ENCODE results near the gene TCF25. TPM values are rescaled to one million over a fixed set of nuclear protein-coding genes. Genes with fewer than 3 reads are reported as not detected.

The TCF25 gene
- total RNA-seq, 1 experiment from 2014 or later, result 345 TPM

DNA sequence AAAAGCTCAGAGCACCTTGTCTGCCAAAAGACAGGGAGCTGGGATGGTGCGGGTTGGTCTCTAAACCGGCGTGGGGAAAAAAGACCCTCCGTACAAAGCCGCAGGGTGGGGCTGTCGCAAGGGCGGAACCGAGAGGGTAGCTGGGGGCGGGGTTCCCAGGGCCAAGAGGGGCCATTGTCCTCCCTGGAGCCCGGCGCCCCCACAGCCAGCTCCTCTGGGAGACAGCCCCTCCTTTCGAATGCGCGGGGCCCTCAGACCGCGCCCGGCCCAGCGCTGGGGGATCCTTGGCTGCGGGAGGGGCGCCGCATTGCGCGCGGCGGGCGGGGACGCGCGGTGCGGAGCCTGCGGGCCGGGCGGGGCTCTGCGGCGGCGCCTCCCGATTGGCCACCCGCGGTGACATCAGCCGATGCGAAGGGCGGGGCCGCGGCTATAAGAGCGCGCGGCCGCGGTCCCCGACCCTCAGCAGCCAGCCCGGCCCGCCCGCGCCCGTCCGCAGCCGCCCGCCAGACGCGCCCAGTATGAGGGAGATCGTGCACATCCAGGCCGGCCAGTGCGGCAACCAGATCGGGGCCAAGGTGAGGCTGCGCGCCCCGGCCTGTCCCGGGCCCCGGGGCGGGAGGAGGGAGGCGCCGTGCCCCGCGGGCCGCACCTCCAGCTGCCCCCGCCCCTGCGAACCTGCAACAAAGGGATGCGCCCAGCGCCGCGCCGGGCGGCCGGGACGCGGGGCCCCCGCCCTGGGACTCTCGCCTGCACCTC, 49.7 kb downstream of the TCF25 start, which contains the start of gene TUBB3 (continued):
- TF ChIP-seq FOSL1 (IDR thresholded peaks at IDR 0.05; ENCODE audit: low read depth), result no peak
- no peak for TF ChIP-seq SRF (IDR thresholded peaks at IDR 0.05; ENCODE audit: low read depth)
- TF ChIP-seq YY1 (IDR thresholded peaks at IDR 0.05; ENCODE audit: extremely low read depth, insufficient replicate concordance, low read depth, low read length), result no peak
- TF ChIP-seq, protein P1, sequence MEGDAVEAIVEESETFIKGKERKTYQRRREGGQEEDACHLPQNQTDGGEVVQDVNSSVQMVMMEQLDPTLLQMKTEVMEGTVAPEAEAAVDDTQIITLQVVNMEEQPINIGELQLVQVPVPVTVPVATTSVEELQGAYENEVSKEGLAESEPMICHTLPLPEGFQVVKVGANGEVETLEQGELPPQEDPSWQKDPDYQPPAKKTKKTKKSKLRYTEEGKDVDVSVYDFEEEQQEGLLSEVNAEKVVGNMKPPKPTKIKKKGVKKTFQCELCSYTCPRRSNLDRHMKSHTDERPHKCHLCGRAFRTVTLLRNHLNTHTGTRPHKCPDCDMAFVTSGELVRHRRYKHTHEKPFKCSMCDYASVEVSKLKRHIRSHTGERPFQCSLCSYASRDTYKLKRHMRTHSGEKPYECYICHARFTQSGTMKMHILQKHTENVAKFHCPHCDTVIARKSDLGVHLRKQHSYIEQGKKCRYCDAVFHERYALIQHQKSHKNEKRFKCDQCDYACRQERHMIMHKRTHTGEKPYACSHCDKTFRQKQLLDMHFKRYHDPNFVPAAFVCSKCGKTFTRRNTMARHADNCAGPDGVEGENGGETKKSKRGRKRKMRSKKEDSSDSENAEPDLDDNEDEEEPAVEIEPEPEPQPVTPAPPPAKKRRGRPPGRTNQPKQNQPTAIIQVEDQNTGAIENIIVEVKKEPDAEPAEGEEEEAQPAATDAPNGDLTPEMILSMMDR (IDR thresholded peaks at IDR 0.05 in 2 of 3, conservative IDR thresholded peaks at IDR 0.05 in 1 of 3; ENCODE audit: borderline replicate concordance in 1 of 3, insufficient read depth in 1 of 3, low read depth in 2 of 3, low read length in 2 of 3), result peak in 2 of 3 experiments; percentile 16 to 17; a peak in 2 of 6 replicates
- no peak for TF ChIP-seq SIN3A (IDR thresholded peaks at IDR 0.05; ENCODE audit: low read depth)
- TF ChIP-seq SP1 (IDR thresholded peaks at IDR 0.05; ENCODE audit: low read depth), result no peak
- TF ChIP-seq POLR2AphosphoS5 (IDR thresholded peaks at IDR 0.05; ENCODE audit: low read depth, low read length), result peak; percentile 100
- no peak for TF ChIP-seq ZNF274 (IDR thresholded peaks at IDR 0.05; ENCODE audit: low read depth, low read length)

DNA sequence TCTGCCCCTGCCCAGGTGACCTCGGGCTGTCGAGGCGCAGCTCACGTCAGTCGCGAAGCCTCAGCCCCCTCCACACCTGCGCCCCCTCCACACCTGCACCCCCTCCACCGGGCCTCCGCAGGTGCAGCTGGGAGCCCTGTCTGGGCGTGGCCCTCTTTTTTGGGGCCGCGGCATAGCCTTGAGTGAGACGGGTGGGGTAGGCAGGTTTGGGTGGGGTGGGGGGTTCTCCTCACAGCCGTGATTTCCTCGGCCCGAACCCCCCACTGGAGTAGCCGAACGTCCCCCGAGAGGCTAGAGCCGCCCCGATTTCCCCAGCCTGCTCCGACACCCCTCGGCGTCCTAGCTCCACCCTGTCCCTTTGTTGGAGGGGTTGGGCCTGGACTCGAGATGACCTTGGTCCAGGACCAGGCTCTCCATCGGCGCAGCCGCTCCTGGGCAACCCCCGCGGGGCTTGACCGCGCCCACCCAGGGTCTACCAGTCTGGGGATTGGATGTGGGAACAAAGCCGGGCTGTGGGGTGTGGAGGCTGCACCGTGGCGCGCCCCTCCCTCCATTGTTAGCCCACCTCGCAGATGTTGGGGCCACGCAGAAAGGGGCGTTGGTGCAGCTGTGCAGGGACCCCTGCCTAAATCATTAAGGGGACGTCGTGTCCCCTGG, 50.4 kb downstream of the TCF25 start:
- no peak for DNase-seq (ENCODE audit: low read depth, low spot score)
- Histone ChIP-seq H3K4me1 (ENCODE audit: control insufficient read depth in 1 of 2, insufficient read depth in 2 of 2, low read length in 2 of 2) (peaks cover 32 to 70% of the 10 kb centered on the region in 2 experiments), H3K27me3 (ENCODE audit: insufficient read depth, low read length) (no peaks in the 10 kb centered on the region), H3K36me3 (ENCODE audit: control insufficient read depth in 1 of 2, insufficient read depth in 2 of 2, low read length in 2 of 2) (peaks cover 6 to 9% of the 10 kb centered on the region in 2 experiments; a peak in 3 of 4 replicates), H3K9ac (ENCODE audit: low read length) (peak overlapping the region; percentile 74), H4K20me1 (ENCODE audit: insufficient read depth) (peaks cover 8% of the 10 kb centered on the region; the same call in 1 of the 2 replicates), H3K4me2 (ENCODE audit: low read length) (peak overlapping the region; percentile 79), H3K27ac (ENCODE audit: low read depth, low read length) (peak overlapping the region; percentile 100), H3K9me2 (ENCODE audit: insufficient read depth) (no peaks in the 10 kb centered on the region), H3K9me3 (ENCODE audit: control insufficient read depth in 1 of 2, insufficient read depth in 1 of 2, low read depth in 1 of 2, low read length in 2 of 2) (no peaks in the 10 kb centered on the region), H3K79me2 (ENCODE audit: insufficient read depth, low read length) (peaks cover 52% of the 10 kb centered on the region), H2AFZ (ENCODE audit: low read depth, low read length, poor library complexity, severe bottlenecking) (no peak overlapping the region), H3K4me3 (replicated peaks in 1 of 2; ENCODE audit: low read depth in 1 of 2, low read length in 2 of 2) (peak overlapping the region; percentile 74 to 91)
- intact Hi-C loops (cut with micrococcal nuclease), result loop anchor here (5.0 kb wide), 1 partner anchor 51 kb away; the partner anchor contains the start of gene TCF25
- TF ChIP-seq ZFX (IDR thresholded peaks at IDR 0.05), result peak; percentile 37; the same call in 1 of the 2 replicates
- TF ChIP-seq, protein P1 (IDR thresholded peaks at IDR 0.05 in 2 of 3, conservative IDR thresholded peaks at IDR 0.05 in 1 of 3; ENCODE audit: borderline replicate concordance in 1 of 3, insufficient read depth in 1 of 3, low read depth in 2 of 3, low read length in 2 of 3), result no peak
- ChIA-PET CTCF (interaction anchor here (2.3 to 5.1 kb wide), 2 partner anchors 14 to 24 kb away, joined by 4 to 57 read pairs; partner anchors contain the start of gene DEF8), RAD21 (ENCODE audit: low non-redundant PET in 1 of 2, low total read pairs in 2 of 2, uncharacterized antibody in 2 of 2, unreplicated experiment in 2 of 2) (no interaction called here), POLR2A (interaction anchor here (0.9 to 3.5 kb wide), 11 partner anchors 8 to 267 kb away, joined by 3 to 22 read pairs (median 9); partner anchors contain the start of genes CHMP1A, FANCA and TCF25)
- TSS peak; percentile 57 for BruUV-seq (replicated peaks)
- ATAC-seq, result peak; percentile 3

Measured in HCT116 (cell line).